HG03521 (cell line): Measurements from ENCODE around the gene ZNF37A.
"Not testable (repeated sequence)": the region's sequence is repeated elsewhere in the genome, so short reads cannot be mapped to it uniquely, and the experiment has no call there.

Source experiments
- ATAC-seq: cut with Tn5 transposase; IDR thresholded peaks from one replicate; pipeline ENCODE4 v1.9.1; 2021; ENCODE audit warnings: mild to moderate bottlenecking, moderate library complexity; ENCODE audit not compliant: unreplicated experiment

Gene ZNF37A

GRCh38 chr10:38094158-38094926 lies at the start of gene ZNF37A:
TSS of gene ZNF37A (plus strand) at chr10:38094337. CDS start at chr10:38096618, 2,281 bp downstream.
- peak; percentile 98 for ATAC-seq

GRCh38 chr10:38045129-38045528 lies 49.0 kb upstream of the ZNF37A start:
- no peak for ATAC-seq

GRCh38 chr10:38047666-38048065 lies 46.5 kb upstream of the ZNF37A start:
- ATAC-seq: no peak

DNA sequence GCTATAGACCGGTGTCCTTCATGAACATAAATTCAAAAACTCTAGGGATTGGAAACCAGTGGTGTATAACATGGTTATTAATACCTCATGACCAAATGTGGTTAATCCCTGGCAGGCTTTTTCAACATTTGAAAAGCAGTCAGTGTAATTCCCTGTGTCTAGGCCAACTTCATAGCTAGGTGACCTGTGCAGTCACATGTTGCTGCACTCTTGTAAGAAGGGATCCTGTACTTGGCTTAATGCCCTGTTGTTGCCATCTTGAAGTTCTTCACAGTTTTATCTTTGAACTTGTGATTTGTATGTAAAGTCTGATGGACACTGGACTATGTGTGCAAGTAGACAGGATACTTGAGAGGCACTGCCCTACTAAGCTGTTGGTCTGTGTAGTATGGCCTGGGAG lies 43.9 kb upstream of the ZNF37A start:
- no peak for ATAC-seq

DNA sequence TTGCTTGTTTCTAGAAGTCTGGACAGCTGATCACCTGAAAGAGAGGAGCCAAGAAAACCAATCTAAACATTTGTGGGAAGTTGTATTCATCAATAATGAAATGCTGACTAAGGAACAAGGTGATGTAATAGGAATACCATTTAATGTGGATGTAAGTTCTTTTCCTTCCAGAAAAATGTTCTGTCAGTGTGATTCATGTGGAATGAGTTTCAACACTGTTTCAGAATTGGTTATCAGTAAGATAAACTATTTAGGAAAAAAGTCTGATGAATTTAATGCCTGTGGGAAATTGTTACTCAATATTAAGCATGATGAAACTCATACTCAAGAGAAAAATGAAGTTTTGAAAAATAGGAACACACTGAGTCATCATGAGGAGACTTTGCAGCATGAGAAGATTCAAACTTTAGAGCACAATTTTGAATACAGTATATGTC lies 39.8 kb upstream of the ZNF37A start:
- ATAC-seq: no peak

GRCh38 chr10:38055274-38055894 lies 38.8 kb upstream of the ZNF37A start:
- ATAC-seq: not testable (repeated sequence)

DNA sequence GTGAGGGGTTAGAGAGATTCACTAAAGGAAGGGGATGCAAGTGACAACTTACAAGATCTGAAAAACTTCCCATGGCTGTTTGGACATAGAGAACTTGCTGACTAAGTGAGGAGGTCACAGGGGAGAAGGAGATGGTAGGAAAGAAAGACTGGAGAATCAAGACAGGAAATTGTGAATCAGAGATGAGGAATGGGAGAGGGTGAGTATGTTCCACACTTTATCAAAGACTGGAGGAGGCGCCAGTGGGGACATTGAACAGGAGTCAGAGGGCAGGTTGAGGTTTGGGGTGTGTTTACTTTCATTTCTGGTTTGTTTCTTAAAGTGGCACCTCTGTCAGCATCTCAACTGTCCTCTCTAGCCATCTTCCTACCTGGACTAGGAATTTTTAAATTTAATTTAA lies 24.5 kb upstream of the ZNF37A start:
- ATAC-seq: not testable (repeated sequence)

GRCh38 chr10:38070501-38070900 lies 23.6 kb upstream of the ZNF37A start:
- no peak for ATAC-seq

GRCh38 chr10:38072552-38072951 lies 21.6 kb upstream of the ZNF37A start:
- no peak for ATAC-seq

GRCh38 chr10:38076687-38077086 lies 17.4 kb upstream of the ZNF37A start:
- ATAC-seq: no peak

DNA sequence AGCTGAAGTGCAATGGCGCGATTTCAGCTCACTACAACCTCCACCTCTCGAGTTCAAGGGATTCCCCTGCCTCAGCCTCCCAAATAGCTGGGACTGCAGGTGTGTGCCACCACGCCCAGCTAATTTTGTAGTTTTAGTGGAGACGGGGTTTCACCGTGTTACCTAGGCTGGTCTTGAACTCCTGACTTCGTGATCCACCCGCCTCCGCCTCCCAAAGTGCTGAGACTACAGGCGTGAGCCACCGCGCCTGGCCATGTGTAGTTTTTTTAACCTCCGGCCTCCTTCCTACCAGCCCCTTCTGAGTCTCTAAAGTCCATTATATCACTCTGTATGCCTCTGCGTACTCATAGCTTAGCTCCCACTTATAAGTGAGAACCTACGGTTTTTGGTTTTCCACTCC lies 819 bp upstream of the ZNF37A start:
- not testable (repeated sequence) for ATAC-seq

- ATAC-seq: peak; percentile 8
These were observed 350 bp upstream of the ZNF37A start for GRCh38 chr10:38093816-38094157.

GRCh38 chr10:38094927-38095574 lies 914 bp downstream of the ZNF37A start:
- ATAC-seq: no peak

- no peak for ATAC-seq
These were observed 8.7 kb downstream of the ZNF37A start for GRCh38 chr10:38102880-38103279.

GRCh38 chr10:38103756-38104155 lies 9.6 kb downstream of the ZNF37A start:
- no peak for ATAC-seq

DNA sequence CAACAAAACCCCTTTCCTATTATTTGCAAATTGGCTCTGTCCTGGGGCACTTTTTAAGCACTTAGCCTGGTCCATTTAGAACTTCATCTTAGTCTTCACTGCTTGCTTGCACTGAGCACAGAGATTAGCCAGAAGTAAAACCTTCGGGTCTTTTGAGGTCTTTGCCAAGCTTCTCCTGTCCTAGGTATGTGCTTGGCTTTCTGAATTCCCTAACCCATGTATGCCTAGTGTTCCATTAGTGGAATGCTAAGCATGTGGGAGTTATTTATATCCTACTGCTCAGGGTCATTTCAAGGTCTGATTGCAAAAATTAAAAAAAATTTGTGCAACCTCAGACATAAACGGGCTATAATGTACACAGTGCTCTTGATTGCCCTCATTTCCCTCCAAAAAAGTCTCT lies 18.0 kb downstream of the ZNF37A start:
- no peak for ATAC-seq

DNA sequence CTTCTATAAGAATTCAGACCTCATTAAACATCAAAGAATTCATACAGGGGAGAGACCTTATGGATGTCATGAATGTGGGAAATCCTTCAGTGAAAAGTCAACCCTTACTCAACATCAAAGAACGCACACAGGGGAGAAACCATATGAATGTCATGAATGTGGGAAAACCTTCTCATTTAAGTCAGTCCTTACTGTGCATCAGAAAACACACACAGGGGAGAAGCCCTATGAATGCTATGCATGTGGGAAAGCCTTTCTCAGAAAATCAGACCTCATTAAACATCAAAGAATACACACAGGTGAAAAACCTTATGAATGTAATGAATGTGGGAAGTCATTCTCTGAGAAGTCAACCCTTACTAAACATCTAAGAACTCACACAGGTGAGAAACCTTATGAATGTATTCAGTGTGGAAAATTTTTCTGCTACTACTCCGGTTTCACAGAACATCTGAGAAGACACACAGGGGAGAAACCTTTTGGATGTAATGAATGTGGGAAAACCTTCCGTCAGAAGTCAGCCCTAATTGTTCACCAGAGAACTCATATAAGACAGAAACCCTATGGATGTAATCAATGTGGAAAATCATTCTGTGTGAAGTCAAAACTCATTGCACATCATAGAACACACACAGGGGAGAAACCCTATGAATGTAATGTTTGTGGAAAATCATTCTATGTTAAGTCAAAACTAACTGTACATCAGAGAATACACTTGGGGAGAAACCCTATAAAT lies 24.1 kb downstream of the ZNF37A start:
- no peak for ATAC-seq

GRCh38 chr10:38119038-38119437 lies 24.9 kb downstream of the ZNF37A start:
- ATAC-seq: no peak

- ATAC-seq: no peak
These were observed 33.7 kb downstream of the ZNF37A start for GRCh38 chr10:38127812-38128211.

DNA sequence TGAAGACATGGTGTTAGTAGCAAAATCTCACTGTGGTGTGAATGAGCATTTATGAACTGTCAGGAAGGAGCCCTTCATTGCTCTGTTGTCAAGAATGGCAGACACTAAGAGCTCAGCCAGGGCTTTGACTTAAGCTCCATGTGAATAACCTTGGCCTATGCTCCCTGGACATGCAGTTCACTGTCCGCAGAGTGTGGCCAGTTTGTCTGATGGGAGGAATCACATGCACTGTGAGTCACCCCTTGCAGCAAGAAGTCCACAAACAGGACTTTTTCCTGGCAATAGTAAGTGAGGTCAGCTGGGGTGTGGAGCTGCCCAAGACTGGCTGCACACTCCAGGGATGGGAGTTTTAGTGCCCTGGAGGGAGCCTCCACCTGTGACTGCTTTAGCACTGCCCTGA lies 49.5 kb downstream of the ZNF37A start:
- no peak for ATAC-seq

DNA sequence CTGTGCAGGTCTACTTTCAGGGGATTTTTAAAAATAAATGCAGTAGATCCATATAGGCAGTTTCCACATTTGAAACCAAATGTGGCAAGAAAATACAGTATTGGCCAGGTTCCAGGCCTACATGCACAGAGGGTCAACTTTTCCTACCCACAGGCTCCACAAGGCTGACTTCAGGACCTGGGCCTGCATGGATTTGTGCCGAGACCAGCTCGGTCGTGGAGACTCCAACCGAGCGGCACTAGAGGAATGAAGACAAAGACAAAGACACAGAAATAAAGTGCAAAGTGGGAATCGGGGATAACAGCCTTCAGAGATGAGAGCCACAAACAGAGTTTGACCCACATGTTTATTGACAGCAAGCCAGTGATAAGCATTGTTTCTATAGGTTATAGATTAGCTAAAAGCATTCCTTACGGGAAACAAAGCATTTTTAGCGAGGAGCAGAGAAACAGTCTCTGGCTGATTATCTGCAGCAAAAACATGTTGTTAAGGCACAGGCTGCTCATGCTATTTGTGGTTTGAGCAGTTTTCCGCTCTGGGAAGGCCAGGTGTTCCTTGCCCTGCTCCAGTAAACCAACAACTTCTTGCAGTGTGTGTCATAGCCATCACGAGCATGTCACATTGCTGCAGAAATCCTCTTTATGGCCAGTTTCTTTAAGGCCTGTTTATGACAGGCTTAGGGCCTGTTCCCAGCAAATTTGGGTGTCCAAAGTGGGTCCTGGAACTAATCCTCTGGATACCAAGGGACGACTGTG lies 52.6 kb downstream of the ZNF37A start:
- no peak for ATAC-seq
